WTC11 (cell line): Measurements from ENCODE around the gene RERG. TPM values are rescaled to one million over a fixed set of nuclear protein-coding genes. Genes with fewer than 3 reads are reported as not detected.

Source experiments
- ATAC-seq: fragments of 200-7000 bp; cut with Tn5 transposase; 2 replicates; pipeline ENCODE4 v1.10.0; 2021; ENCODE audit warnings: mild to moderate bottlenecking, moderate library complexity
- CTCF ChIA-PET: fragments of 300-600 bp; sonication (Branson Sonifier 250); formaldehyde crosslinking; loops from one replicate; lab custom pipeline; 2021; ENCODE audit warnings: antibody characterized with exemption; lab: Charles Lee
- POLR2A ChIA-PET: fragments of 350-600 bp; sonication (Branson Sonifier 250); formaldehyde crosslinking; loops from one replicate; lab custom pipeline; 2021; ENCODE audit warnings: antibody characterized with exemption; lab: Charles Lee
- DNase-seq: peaks from one replicate; pipeline ENCODE4 v3.0.0; 2021; ENCODE audit warnings: low spot score
- H3K27ac Mint-ChIP-seq: 2 replicates; pipeline ENCODE4 v1.8.0; 2021; ENCODE audit warnings: mixed read lengths
- H3K27me3 Mint-ChIP-seq: 2 replicates; pipeline ENCODE4 v1.8.0; 2021; ENCODE audit warnings: low read depth, mild to moderate bottlenecking, moderate library complexity, mixed read lengths
- H3K36me3 Mint-ChIP-seq: 2 replicates; pipeline ENCODE4 v1.8.0; 2021; ENCODE audit warnings: mixed read lengths
- H3K4me1 Mint-ChIP-seq: 2 replicates; pipeline ENCODE4 v1.8.0; 2022; ENCODE audit warnings: mixed read lengths
- H3K4me3 Mint-ChIP-seq: 2 replicates; pipeline ENCODE4 v1.8.0; 2021; ENCODE audit warnings: mild to moderate bottlenecking, moderate library complexity, mixed read lengths
- H3K9me3 Mint-ChIP-seq: 2 replicates; pipeline ENCODE4 v1.8.0; 2021; ENCODE audit warnings: mixed read lengths
- FOXP1 ChIP-seq: sonication (generic); formaldehyde crosslinking; IDR thresholded peaks from 2 replicates; pipeline ENCODE4 v1.8.0; 2022; ENCODE audit warnings: missing genetic modification reagents, mild to moderate bottlenecking, moderate library complexity, borderline replicate concordance
- HMGA2 ChIP-seq: fragments of 250-450 bp; sonication (Bioruptor Pico); IDR thresholded peaks from 2 replicates; pipeline ENCODE4 v1.4.0; 2021; ENCODE audit warnings: mild to moderate bottlenecking, moderate library complexity
- JAZF1 ChIP-seq: fragments of 250-450 bp; sonication (Bioruptor Pico); IDR thresholded peaks from 2 replicates; pipeline ENCODE4 v1.9.0; 2021; ENCODE audit warnings: moderate library complexity, mild to moderate bottlenecking, inconsistent platforms
- NFATC4 ChIP-seq: fragments of 250-450 bp; sonication (Bioruptor Pico); IDR thresholded peaks from 2 replicates; pipeline ENCODE4 v1.9.0; 2021; ENCODE audit warnings: mild to moderate bottlenecking
- NFE2L1 ChIP-seq: sonication (generic); formaldehyde crosslinking; IDR thresholded peaks from 2 replicates; pipeline ENCODE4 v1.8.1; 2023; ENCODE audit warnings: missing genetic modification reagents
- RORB ChIP-seq: fragments of 250-450 bp; sonication (Bioruptor Pico); IDR thresholded peaks from 2 replicates; pipeline ENCODE4 v1.9.0; 2021; ENCODE audit warnings: mild to moderate bottlenecking
- SMAD4 ChIP-seq: sonication (generic); formaldehyde crosslinking; IDR thresholded peaks from 2 replicates; pipeline ENCODE4 v1.8.0; 2022; ENCODE audit warnings: mild to moderate bottlenecking, missing genetic modification reagents
- SP1 ChIP-seq: sonication (generic); formaldehyde crosslinking; conservative IDR thresholded peaks from 2 replicates; pipeline ENCODE4 v1.8.1; 2022; ENCODE audit warnings: missing genetic modification reagents
- ZNF121 ChIP-seq: sonication (generic); formaldehyde crosslinking; IDR thresholded peaks from 2 replicates; pipeline ENCODE4 v1.8.0; 2023; ENCODE audit warnings: missing genetic modification reagents
- total RNA-seq: library from RNA; stranded (reverse); gene quantifications from 3 replicates; pipeline ENCODE4 v1.2.3, GENCODE V29; 2021
- TF ChIP-seq, protein P1 (sequence below): fragments of 250-450 bp; sonication (Bioruptor Pico); IDR thresholded peaks from 2 replicates; pipeline ENCODE4 v1.9.0; 2021; ENCODE audit warnings: mild to moderate bottlenecking
- TF ChIP-seq, protein P2 (sequence below): fragments of 250-450 bp; sonication (Bioruptor Pico); IDR thresholded peaks from 2 replicates; pipeline ENCODE4 v1.8.0; 2021; ENCODE audit warnings: mild to moderate bottlenecking
- TF ChIP-seq, protein P3 (sequence below): sonication (generic); formaldehyde crosslinking; IDR thresholded peaks from 2 replicates; pipeline ENCODE4 v1.8.0; 2023; ENCODE audit warnings: mild to moderate bottlenecking, missing genetic modification reagents
- TF ChIP-seq, protein P4 (sequence below): sonication (generic); formaldehyde crosslinking; IDR thresholded peaks from 2 replicates; pipeline ENCODE4 v1.8.1; 2022; ENCODE audit warnings: mild to moderate bottlenecking, missing genetic modification reagents, moderate library complexity, borderline replicate concordance
- TF ChIP-seq, protein P5 (sequence below): sonication (generic); formaldehyde crosslinking; IDR thresholded peaks from 2 replicates; pipeline ENCODE4 v1.8.0; 2022; ENCODE audit warnings: missing genetic modification reagents
- TF ChIP-seq, protein P6 (sequence below): sonication (generic); formaldehyde crosslinking; IDR thresholded peaks from 2 replicates; pipeline ENCODE4 v1.8.1; 2022; ENCODE audit warnings: missing genetic modification reagents, borderline replicate concordance
- TF ChIP-seq, protein P7 (sequence below): fragments of 250-450 bp; sonication (Bioruptor Pico); IDR thresholded peaks from 2 replicates; pipeline ENCODE4 v1.9.0; 2021; ENCODE audit warnings: mild to moderate bottlenecking
- TF ChIP-seq, protein P8 (sequence below): sonication (generic); formaldehyde crosslinking; IDR thresholded peaks from 2 replicates; pipeline ENCODE4 v1.8.1; 2023; ENCODE audit warnings: mild to moderate bottlenecking, missing genetic modification reagents

RERG gene
- total RNA-seq, 1 experiment from 2014 or later: 0.28 TPM

DNA sequence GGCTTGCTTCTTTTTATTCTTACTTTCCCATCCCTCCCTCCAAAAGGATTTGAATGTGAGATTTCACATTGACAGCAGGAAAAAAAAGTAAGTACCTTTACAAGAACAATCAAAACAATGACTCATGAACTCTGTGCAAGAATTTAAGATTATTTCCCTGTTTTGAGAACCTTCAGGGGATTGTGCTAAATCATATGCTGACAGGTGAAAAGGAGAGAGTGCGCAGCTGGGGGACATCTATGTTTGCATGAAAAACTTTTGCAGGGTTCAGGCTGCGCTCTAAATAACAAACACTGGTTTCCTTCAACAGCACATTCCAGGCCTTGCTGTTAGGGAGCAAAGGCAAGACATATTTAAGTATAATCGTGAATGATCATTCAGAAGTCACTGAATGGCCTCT is 27.3 kb downstream of the RERG start:
- H3K4me1 Mint-ChIP-seq: no peaks in the 10 kb centered on the region
- H3K4me3 Mint-ChIP-seq: no peak overlapping the region
- ATAC-seq: no peak
- H3K27ac Mint-ChIP-seq: no peak overlapping the region
- H3K9me3 Mint-ChIP-seq: no peaks in the 10 kb centered on the region
- no peak for DNase-seq
- TF ChIP-seq, protein P1, sequence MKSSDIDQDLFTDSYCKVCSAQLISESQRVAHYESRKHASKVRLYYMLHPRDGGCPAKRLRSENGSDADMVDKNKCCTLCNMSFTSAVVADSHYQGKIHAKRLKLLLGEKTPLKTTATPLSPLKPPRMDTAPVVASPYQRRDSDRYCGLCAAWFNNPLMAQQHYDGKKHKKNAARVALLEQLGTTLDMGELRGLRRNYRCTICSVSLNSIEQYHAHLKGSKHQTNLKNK (CRISPR knock-in tag): no peak
- TF ChIP-seq ZNF121 (CRISPR knock-in tag): no peak
- TF ChIP-seq, protein P2, sequence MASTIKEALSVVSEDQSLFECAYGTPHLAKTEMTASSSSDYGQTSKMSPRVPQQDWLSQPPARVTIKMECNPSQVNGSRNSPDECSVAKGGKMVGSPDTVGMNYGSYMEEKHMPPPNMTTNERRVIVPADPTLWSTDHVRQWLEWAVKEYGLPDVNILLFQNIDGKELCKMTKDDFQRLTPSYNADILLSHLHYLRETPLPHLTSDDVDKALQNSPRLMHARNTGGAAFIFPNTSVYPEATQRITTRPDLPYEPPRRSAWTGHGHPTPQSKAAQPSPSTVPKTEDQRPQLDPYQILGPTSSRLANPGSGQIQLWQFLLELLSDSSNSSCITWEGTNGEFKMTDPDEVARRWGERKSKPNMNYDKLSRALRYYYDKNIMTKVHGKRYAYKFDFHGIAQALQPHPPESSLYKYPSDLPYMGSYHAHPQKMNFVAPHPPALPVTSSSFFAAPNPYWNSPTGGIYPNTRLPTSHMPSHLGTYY (CRISPR knock-in tag): no peak
- ChIA-PET POLR2A (no interaction called here), CTCF (no interaction called here)
- no peaks in the 10 kb centered on the region for H3K27me3 Mint-ChIP-seq
- no peaks in the 10 kb centered on the region for H3K36me3 Mint-ChIP-seq

DNA sequence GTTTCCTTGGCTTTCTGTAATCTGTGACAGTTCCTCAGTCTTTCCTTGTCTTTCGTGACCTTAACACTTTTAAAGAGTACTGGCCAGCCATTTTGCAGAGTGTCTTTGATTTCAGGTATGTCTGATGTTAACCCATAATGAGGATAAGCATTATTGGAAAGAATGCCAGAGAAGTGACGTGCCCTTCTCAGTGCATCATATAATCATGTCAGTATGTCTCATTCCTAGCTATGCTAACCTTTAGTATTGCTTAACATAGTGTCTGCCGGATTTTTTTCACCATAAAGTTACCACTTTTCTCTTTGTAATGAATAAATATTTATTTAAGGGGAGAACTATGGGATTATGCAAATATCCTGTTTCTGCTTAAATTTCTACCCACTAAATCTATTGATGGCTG is 28.5 kb downstream of the RERG start:
- DNase-seq (no peak), ATAC-seq (no peak)
- Mint-ChIP-seq H3K4me3 (no peak overlapping the region), H3K36me3 (no peaks in the 10 kb centered on the region), H3K27me3 (no peaks in the 10 kb centered on the region), H3K9me3 (no peaks in the 10 kb centered on the region), H3K4me1 (no peaks in the 10 kb centered on the region), H3K27ac (no peak overlapping the region)
- CTCF ChIA-PET: no interaction called here
- no peak for TF ChIP-seq NFATC4 (CRISPR knock-in tag)
- no peak for TF ChIP-seq RORB
- TF ChIP-seq FOXP1 (CRISPR knock-in tag): no peak
- TF ChIP-seq HMGA2 (CRISPR knock-in tag): no peak
- TF ChIP-seq, protein P3, sequence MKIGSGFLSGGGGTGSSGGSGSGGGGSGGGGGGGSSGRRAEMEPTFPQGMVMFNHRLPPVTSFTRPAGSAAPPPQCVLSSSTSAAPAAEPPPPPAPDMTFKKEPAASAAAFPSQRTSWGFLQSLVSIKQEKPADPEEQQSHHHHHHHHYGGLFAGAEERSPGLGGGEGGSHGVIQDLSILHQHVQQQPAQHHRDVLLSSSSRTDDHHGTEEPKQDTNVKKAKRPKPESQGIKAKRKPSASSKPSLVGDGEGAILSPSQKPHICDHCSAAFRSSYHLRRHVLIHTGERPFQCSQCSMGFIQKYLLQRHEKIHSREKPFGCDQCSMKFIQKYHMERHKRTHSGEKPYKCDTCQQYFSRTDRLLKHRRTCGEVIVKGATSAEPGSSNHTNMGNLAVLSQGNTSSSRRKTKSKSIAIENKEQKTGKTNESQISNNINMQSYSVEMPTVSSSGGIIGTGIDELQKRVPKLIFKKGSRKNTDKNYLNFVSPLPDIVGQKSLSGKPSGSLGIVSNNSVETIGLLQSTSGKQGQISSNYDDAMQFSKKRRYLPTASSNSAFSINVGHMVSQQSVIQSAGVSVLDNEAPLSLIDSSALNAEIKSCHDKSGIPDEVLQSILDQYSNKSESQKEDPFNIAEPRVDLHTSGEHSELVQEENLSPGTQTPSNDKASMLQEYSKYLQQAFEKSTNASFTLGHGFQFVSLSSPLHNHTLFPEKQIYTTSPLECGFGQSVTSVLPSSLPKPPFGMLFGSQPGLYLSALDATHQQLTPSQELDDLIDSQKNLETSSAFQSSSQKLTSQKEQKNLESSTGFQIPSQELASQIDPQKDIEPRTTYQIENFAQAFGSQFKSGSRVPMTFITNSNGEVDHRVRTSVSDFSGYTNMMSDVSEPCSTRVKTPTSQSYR (CRISPR knock-in tag): no peak
- TF ChIP-seq SMAD4: no peak
- TF ChIP-seq, protein P4, sequence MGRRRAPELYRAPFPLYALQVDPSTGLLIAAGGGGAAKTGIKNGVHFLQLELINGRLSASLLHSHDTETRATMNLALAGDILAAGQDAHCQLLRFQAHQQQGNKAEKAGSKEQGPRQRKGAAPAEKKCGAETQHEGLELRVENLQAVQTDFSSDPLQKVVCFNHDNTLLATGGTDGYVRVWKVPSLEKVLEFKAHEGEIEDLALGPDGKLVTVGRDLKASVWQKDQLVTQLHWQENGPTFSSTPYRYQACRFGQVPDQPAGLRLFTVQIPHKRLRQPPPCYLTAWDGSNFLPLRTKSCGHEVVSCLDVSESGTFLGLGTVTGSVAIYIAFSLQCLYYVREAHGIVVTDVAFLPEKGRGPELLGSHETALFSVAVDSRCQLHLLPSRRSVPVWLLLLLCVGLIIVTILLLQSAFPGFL (CRISPR knock-in tag): no peak
- POLR2A ChIA-PET: no interaction called here

DNA sequence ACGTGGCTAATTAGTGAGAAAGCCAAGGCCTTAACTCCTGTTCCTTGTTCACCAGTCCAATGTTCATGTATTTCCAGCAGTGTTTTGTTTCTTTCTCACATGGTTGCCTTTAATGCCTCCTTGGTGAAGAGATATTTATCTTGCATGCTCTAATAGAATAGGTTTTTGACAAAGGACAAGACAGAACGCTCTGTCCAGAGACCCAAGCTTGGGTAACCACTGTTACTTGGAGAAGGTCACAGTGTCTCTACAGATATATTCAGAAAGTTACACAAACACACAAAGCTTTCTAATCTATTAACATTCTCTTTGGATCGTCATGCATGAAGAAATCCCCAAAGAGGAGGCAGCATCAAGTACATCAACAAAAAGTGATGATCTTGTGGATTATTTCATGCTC is 33.1 kb downstream of the RERG start:
- H3K9me3 Mint-ChIP-seq: no peaks in the 10 kb centered on the region
- H3K4me3 Mint-ChIP-seq: no peak overlapping the region
- ChIA-PET CTCF (no interaction called here), POLR2A (no interaction called here)
- ATAC-seq (no peak), DNase-seq (no peak)
- no peaks in the 10 kb centered on the region for H3K27me3 Mint-ChIP-seq
- no peaks in the 10 kb centered on the region for H3K36me3 Mint-ChIP-seq
- no peak overlapping the region for H3K27ac Mint-ChIP-seq
- no peaks in the 10 kb centered on the region for H3K4me1 Mint-ChIP-seq
- TF ChIP-seq, protein P5, sequence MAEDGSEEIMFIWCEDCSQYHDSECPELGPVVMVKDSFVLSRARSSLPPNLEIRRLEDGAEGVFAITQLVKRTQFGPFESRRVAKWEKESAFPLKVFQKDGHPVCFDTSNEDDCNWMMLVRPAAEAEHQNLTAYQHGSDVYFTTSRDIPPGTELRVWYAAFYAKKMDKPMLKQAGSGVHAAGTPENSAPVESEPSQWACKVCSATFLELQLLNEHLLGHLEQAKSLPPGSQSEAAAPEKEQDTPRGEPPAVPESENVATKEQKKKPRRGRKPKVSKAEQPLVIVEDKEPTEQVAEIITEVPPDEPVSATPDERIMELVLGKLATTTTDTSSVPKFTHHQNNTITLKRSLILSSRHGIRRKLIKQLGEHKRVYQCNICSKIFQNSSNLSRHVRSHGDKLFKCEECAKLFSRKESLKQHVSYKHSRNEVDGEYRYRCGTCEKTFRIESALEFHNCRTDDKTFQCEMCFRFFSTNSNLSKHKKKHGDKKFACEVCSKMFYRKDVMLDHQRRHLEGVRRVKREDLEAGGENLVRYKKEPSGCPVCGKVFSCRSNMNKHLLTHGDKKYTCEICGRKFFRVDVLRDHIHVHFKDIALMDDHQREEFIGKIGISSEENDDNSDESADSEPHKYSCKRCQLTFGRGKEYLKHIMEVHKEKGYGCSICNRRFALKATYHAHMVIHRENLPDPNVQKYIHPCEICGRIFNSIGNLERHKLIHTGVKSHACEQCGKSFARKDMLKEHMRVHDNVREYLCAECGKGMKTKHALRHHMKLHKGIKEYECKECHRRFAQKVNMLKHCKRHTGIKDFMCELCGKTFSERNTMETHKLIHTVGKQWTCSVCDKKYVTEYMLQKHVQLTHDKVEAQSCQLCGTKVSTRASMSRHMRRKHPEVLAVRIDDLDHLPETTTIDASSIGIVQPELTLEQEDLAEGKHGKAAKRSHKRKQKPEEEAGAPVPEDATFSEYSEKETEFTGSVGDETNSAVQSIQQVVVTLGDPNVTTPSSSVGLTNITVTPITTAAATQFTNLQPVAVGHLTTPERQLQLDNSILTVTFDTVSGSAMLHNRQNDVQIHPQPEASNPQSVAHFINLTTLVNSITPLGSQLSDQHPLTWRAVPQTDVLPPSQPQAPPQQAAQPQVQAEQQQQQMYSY (CRISPR knock-in tag): no peak
- TF ChIP-seq JAZF1 (CRISPR knock-in tag) (no peak), SP1 (CRISPR knock-in tag) (no peak), NFE2L1 (CRISPR knock-in tag) (no peak)
- TF ChIP-seq, protein P6, sequence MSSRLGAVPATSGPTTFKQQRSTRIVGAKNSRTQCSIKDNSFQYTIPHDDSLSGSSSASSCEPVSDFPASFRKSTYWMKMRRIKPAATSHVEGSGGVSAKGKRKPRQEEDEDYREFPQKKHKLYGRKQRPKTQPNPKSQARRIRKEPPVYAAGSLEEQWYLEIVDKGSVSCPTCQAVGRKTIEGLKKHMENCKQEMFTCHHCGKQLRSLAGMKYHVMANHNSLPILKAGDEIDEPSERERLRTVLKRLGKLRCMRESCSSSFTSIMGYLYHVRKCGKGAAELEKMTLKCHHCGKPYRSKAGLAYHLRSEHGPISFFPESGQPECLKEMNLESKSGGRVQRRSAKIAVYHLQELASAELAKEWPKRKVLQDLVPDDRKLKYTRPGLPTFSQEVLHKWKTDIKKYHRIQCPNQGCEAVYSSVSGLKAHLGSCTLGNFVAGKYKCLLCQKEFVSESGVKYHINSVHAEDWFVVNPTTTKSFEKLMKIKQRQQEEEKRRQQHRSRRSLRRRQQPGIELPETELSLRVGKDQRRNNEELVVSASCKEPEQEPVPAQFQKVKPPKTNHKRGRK: no peak
- TF ChIP-seq, protein P7, sequence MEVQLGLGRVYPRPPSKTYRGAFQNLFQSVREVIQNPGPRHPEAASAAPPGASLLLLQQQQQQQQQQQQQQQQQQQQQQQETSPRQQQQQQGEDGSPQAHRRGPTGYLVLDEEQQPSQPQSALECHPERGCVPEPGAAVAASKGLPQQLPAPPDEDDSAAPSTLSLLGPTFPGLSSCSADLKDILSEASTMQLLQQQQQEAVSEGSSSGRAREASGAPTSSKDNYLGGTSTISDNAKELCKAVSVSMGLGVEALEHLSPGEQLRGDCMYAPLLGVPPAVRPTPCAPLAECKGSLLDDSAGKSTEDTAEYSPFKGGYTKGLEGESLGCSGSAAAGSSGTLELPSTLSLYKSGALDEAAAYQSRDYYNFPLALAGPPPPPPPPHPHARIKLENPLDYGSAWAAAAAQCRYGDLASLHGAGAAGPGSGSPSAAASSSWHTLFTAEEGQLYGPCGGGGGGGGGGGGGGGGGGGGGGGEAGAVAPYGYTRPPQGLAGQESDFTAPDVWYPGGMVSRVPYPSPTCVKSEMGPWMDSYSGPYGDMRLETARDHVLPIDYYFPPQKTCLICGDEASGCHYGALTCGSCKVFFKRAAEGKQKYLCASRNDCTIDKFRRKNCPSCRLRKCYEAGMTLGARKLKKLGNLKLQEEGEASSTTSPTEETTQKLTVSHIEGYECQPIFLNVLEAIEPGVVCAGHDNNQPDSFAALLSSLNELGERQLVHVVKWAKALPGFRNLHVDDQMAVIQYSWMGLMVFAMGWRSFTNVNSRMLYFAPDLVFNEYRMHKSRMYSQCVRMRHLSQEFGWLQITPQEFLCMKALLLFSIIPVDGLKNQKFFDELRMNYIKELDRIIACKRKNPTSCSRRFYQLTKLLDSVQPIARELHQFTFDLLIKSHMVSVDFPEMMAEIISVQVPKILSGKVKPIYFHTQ (CRISPR knock-in tag): no peak
- TF ChIP-seq, protein P8, sequence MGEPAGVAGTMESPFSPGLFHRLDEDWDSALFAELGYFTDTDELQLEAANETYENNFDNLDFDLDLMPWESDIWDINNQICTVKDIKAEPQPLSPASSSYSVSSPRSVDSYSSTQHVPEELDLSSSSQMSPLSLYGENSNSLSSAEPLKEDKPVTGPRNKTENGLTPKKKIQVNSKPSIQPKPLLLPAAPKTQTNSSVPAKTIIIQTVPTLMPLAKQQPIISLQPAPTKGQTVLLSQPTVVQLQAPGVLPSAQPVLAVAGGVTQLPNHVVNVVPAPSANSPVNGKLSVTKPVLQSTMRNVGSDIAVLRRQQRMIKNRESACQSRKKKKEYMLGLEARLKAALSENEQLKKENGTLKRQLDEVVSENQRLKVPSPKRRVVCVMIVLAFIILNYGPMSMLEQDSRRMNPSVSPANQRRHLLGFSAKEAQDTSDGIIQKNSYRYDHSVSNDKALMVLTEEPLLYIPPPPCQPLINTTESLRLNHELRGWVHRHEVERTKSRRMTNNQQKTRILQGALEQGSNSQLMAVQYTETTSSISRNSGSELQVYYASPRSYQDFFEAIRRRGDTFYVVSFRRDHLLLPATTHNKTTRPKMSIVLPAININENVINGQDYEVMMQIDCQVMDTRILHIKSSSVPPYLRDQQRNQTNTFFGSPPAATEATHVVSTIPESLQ (CRISPR knock-in tag): no peak
